Measurements from ENCODE around the gene ARPC1A.

Gene ARPC1A

DNA sequence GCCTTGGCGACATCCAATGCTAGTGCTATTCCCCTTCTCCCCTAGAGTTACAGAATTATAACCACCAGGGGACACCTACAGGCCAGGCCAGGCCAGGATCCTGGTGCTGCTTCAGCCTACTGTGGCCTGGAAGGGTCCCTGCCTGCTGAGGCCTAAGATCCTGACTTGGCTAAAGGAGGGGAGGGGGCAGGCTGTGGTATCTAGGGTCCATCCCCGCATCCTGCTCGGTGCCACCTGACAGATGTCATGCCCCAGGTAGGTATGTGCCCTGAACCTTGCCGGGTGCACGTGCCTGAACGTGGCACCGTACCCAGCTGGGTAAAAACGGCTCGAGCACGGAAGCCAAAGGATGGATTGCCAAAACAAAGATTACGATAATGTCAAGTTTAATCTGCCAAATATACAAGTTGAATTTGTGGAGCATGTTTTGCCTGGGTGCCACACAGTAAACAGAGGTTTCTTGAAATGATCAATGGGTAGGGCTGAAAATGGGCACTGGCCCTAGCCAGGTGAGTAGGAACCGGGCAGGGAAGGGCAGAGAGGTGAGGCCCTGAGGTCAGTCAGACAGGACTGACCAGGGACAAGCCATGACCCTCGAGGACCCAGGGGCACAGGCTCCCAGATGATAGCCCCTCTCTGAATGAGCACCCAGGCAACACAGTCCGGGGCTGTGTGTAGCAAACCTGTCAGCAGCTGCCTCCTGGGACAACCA is 70.1 kb downstream of the ARPC1A start:
- Histone ChIP-seq H3K27ac (no peak overlapping the region), H3K36me3 (ENCODE audit: control insufficient read depth, insufficient read depth, low read length) (no peaks in the 10 kb centered on the region), H3K79me2 (no peaks in the 10 kb centered on the region), H3K4me3 (ENCODE audit: low read depth, low read length) (no peak overlapping the region), H3K9ac (no peak overlapping the region), H3K9me3 (ENCODE audit: control insufficient read depth, low read length) (no peaks in the 10 kb centered on the region), H3K4me2 (ENCODE audit: low read length) (no peak overlapping the region), H2AFZ (no peak overlapping the region), H3K4me1 (peaks cover 5% of the 10 kb centered on the region), H3K27me3 (ENCODE audit: control insufficient read depth, insufficient read depth, low read length) (no peaks in the 10 kb centered on the region)
- TF ChIP-seq, protein P1, sequence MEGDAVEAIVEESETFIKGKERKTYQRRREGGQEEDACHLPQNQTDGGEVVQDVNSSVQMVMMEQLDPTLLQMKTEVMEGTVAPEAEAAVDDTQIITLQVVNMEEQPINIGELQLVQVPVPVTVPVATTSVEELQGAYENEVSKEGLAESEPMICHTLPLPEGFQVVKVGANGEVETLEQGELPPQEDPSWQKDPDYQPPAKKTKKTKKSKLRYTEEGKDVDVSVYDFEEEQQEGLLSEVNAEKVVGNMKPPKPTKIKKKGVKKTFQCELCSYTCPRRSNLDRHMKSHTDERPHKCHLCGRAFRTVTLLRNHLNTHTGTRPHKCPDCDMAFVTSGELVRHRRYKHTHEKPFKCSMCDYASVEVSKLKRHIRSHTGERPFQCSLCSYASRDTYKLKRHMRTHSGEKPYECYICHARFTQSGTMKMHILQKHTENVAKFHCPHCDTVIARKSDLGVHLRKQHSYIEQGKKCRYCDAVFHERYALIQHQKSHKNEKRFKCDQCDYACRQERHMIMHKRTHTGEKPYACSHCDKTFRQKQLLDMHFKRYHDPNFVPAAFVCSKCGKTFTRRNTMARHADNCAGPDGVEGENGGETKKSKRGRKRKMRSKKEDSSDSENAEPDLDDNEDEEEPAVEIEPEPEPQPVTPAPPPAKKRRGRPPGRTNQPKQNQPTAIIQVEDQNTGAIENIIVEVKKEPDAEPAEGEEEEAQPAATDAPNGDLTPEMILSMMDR (IDR thresholded peaks at IDR 0.05): no peak

DNA sequence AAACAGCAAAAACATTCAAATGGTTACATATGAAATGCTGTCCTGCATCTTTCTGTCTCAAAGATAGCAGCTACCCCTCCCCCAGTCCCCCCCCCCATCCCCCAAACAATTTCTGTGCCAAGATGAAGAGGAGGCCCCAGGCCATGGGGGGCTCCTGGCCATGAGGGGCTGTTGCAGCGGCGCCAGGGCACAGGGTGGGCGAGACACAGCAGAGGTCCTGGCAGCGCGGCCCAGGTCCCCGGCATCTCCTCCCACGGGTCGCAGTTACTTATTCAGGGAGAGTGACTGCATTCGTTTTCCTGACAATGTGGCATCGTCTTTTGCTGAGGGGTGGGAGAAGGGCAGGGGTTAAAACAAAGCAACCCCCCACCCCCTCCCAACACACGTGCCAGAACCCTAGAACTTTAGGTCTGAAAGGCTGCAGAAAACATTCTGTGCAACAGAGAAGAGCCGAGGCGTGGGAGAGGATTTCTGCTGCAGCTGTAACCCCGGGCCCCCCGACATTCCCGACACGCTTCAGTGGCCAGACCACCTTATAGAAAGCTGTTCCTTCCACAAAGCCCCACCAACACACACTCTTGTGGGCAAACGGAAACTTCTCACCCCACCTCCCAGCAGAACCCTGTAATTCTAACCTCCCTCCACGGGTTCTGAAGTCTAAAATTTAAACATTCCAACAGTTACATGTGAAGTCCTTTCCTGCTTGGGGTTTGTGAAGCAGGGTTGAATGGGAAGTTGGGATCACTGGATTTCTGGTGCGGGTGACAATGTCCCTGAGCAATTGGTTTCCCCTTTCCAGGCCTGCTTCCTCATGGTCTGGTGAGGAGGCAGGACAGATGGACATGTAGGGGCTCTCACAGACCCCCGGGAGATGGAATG is 71.0 kb downstream of the ARPC1A start:
- Histone ChIP-seq H3K9ac (no peak overlapping the region), H3K27ac (no peak overlapping the region), H3K79me2 (no peaks in the 10 kb centered on the region), H3K27me3 (ENCODE audit: control insufficient read depth, insufficient read depth, low read length) (no peaks in the 10 kb centered on the region), H3K4me3 (ENCODE audit: low read depth, low read length) (no peak overlapping the region), H2AFZ (no peak overlapping the region), H3K9me3 (ENCODE audit: control insufficient read depth, low read length) (no peaks in the 10 kb centered on the region), H3K4me2 (ENCODE audit: low read length) (no peak overlapping the region), H3K4me1 (peaks cover 5% of the 10 kb centered on the region), H3K36me3 (ENCODE audit: control insufficient read depth, insufficient read depth, low read length) (no peaks in the 10 kb centered on the region)
- TF ChIP-seq, protein P1 (IDR thresholded peaks at IDR 0.05): no peak

DNA sequence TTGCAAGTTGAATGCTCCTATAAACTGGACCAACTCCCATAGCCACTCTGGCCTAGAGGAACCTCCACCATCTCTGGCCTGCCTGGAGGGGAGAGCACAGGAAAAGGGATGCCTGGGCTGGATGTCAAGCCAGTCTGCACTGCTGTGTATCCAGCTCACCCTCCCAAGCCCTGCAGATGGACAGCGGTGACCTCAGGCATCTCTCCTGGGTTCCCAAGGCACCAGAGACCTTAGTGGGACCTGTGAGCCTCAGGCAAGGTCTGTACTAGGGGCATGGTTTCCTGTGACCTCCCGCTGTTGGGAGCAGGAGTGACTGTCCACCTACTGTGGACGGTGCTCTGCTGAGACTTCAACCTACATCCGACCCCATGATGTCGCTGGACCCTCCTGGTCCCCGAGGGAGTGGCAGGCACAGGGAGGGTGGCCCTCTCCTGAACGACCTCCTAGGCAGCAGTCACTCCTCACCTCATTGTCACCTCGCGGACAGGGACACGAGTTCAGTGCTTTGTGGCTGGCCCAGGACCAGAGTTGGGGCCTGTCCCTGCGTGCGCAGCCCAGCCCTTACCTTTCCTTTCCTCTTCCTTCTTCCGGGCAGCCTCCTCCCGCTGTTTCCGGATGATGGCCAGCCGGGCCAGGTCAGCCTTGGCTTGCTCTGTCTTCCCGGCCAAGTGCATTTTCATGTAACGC is 71.7 kb downstream of the ARPC1A start:
- Histone ChIP-seq H3K36me3 (ENCODE audit: control insufficient read depth, insufficient read depth, low read length) (no peaks in the 10 kb centered on the region), H3K9me3 (ENCODE audit: control insufficient read depth, low read length) (no peaks in the 10 kb centered on the region), H3K27ac (no peak overlapping the region), H2AFZ (no peak overlapping the region), H3K79me2 (no peaks in the 10 kb centered on the region), H3K9ac (no peak overlapping the region), H3K4me1 (peaks cover 2% of the 10 kb centered on the region), H3K4me3 (ENCODE audit: low read depth, low read length) (no peak overlapping the region), H3K27me3 (ENCODE audit: control insufficient read depth, insufficient read depth, low read length) (no peaks in the 10 kb centered on the region), H3K4me2 (ENCODE audit: low read length) (no peak overlapping the region)
- TF ChIP-seq, protein P1 (IDR thresholded peaks at IDR 0.05): no peak

DNA sequence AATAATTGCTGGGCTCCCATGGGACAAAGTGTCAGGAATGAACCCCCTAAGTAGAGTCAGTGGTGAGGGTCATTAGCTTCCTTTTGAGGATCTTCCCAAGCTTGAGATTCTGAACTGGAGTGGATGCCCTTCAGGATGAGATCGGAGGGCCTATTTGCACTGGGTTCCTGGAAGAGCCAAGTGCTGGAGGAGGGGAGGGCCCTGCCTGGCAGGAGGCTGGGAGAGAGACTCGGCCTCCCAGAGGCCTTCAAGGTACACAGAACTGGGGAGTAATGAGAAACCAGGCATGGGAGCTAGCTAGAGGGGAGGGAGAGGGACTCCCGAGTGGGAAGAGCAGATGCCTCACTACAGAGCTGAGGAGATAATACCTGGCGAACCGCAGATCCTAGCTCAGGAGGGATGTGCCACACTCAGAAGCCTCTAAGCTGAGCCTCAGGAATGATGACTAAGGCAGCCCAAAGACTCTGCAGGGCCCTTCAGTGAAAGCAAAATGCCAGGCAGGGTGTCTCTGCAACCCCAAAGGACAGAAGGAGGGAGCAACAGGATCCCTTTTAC is 73.3 kb downstream of the ARPC1A start:
- Histone ChIP-seq H3K27me3 (ENCODE audit: control insufficient read depth, insufficient read depth, low read length) (no peaks in the 10 kb centered on the region), H3K79me2 (no peaks in the 10 kb centered on the region), H3K4me3 (ENCODE audit: low read depth, low read length) (no peak overlapping the region), H3K27ac (no peak overlapping the region), H2AFZ (no peak overlapping the region), H3K9me3 (ENCODE audit: control insufficient read depth, low read length) (no peaks in the 10 kb centered on the region), H3K4me1 (no peaks in the 10 kb centered on the region), H3K36me3 (ENCODE audit: control insufficient read depth, insufficient read depth, low read length) (no peaks in the 10 kb centered on the region), H3K9ac (no peak overlapping the region), H3K4me2 (ENCODE audit: low read length) (no peak overlapping the region)
- TF ChIP-seq, protein P1 (IDR thresholded peaks at IDR 0.05): no peak

Measured in parathyroid adenoma (tissue), 2 donors.